GM15510 (cell line): ENCODE measurements around the gene AGBL5.
A peak's percentile ranks its signal among the peaks of the same experiment; 100 is the strongest.

Source experiments
- POLR2A ChIP-seq: IDR thresholded peaks from 3 replicates; pipeline ENCODE4 v1.6.1; 2011; ENCODE audit warnings: borderline replicate concordance; ENCODE audit not compliant: insufficient read length; ENCODE audit errors: extremely low read depth

AGBL5 gene

GRCh38 chr2:27085062-27085672 lies 33.7 kb downstream of the AGBL5 start:
- no peak for TF ChIP-seq POLR2A

DNA sequence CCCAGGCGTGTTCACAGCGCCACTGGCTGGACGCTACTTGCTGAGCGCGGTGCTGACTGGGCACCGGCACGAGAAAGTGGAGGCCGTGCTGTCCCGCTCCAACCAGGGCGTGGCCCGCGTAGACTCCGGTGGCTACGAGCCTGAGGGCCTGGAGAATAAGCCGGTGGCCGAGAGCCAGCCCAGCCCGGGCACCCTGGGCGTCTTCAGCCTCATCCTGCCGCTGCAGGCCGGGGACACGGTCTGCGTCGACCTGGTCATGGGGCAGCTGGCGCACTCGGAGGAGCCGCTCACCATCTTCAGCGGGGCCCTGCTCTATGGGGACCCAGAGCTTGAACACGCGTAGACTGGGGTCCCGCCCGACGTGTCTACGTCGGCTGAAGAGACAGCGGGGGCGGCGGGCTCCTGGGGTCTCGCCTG lies 34.2 kb downstream of the AGBL5 start:
- TF ChIP-seq POLR2A: peak; percentile 36

DNA sequence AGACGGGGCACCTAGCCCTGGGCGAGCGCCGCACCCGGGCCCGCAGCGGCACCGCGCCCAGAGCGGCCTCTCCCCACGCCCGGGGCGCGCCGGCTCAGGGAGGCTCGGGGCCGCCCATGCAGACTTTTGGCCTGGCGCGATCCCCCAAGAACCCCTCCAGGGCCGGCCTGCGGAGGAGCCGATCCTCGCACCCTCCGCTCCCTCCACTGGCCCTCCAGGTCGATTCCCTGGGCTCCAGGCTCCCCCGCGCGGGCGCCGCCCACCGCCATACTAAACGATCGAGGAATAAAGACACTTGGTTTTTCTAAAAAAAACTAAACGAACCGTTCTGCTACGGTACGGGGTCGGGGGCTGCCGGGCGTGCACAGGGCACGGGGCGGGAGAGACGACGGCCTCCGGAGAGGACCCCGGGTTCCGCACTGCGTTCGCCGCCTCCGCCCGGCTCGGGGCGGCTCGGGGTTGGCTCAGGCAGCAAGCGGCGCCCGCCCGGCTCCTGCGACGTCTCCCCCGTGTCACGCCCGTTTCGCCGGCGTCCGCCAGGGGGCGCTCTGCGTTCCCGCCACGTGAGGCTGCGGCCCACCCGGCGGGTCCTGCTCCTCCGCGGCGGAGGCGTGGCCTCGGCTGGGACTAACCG lies 34.7 kb downstream of the AGBL5 start:
- peak; percentile 65 for TF ChIP-seq POLR2A

GRCh38 chr2:27086724-27087593 lies 35.5 kb downstream of the AGBL5 start, which contains the start of gene KHK:
Gene KHK (plus strand): TSS chr2:27086772. CDS start chr2:27087260, 488 bp downstream.
- TF ChIP-seq POLR2A: peak; percentile 32

DNA sequence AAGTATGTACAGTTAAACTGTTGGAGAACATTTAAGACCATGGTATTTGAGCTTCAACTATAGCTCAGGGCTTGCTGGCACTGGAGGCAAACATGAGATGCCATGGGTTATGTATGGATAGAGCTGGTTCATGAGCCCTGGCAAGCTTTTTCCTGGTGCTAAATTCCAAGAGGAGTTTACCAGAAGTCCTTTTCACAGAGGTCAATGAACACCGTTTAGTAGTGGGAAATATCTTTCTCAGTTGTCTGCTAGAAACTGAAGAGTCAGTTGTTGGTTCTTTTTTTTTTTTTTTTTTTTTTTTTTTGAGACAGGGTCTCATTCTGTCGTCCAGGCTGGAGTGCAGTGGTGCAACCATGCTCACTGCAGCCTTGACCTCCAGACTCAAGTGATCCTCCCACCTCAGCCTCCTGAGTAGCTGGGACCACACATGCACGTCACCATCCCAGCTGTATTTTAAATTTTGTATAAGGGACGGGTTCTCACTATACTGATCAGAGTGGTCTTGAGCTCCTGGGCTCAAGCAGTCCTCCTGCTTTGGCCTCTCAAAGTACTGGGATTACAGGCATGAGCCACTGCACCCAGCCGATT lies 36.4 kb downstream of the AGBL5 start:
- no peak for TF ChIP-seq POLR2A

DNA sequence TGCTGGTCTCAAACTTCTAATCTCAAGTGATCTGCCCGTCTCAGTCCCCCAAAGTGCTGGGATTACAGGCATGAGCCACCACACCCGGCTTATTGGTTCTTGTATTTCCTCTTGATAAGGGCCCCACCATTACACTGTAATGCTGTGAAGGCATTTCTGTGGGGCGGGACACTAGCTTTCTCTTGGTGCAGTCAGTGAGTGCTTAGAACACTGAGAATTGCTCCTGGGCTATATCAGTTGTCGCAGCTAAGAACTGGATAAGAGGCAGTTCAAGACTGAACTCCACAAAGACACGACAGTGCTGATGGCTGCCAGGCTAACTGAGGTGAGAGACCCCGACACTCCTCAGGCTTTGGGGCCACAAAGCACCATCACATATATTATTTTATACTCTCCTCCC lies 37.2 kb downstream of the AGBL5 start:
- TF ChIP-seq POLR2A: no peak

DNA sequence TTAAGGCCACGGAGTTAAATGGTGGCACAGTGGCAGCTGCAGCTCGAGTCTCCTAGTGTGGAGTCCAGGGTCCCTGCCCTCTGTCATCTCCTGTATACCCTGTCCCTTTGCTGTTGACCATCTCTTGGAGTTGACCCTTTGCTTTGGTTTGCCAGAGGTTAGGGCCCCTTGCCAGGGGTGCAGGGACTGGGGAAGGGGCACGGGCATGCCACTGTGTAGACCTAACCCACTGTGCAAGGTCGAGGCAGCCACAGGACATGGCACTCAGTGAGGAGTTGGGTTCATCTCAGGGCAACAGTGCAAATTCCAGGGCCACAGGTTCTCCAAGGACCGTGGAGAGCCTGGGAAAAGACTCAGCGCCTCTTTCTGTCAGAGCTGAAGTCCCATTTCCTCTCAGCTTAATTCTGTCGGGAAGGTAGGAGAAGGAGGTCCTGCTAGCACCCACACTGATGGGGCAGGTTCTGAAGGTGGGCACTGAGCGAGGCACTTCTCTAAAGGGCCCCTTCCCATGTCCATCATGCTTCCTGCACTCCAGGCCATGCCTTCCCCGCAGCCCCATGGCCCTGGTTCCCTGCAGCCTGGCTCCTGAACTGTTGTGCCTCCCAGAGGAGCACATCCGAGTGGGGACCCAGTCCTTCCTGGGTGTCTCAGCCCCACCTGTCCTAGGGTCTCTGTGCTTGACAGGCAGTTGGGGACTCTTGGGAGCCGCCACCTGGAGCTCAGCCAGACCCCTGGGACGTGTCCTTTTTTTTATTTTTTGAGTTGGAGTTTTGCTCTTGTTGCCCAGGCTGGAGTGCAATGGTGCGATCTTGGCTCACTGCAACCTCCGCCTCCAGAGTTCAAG lies 37.9 kb downstream of the AGBL5 start:
- no peak for TF ChIP-seq POLR2A

GRCh38 chr2:27091746-27092695 lies 40.6 kb downstream of the AGBL5 start:
- TF ChIP-seq POLR2A: no peak

DNA sequence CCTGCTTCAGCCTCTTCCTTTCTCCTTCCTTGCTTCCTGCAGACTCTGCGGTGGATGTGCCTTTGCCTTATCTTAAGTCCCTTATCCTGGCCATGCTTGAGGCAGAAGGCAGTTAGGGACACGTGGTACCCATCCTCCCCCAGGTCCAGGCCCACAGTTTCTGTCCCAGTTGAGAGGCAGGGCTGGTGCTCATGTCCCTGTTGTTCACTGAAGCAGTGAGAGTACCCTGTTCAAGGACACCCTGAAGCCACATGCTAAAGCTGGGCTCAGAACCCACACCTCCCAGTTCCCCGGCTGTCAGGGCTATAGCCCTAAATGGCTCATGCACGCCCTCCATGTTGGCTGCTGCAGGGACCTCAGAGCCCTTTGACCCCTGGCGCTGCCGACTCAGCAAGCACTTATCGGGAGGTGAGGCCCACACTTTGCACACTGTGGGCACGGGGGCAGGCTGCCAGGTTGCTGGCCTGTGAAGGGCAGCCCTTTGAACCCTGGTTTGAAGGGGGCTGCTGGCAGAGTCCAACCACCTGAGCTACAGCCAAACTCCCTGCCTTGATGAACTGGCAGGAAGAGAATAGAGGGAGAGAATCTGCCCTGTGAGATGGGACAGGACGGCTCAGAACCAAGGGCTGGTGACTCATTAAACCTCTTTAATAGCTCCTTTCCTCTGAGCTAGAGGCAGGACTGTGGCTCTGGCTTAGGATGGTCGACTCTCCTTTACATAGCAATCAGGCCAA lies 41.4 kb downstream of the AGBL5 start:
- TF ChIP-seq POLR2A: no peak

- no peak for TF ChIP-seq POLR2A
These were observed 42.2 kb downstream of the AGBL5 start for GRCh38 chr2:27093430-27094352.

DNA sequence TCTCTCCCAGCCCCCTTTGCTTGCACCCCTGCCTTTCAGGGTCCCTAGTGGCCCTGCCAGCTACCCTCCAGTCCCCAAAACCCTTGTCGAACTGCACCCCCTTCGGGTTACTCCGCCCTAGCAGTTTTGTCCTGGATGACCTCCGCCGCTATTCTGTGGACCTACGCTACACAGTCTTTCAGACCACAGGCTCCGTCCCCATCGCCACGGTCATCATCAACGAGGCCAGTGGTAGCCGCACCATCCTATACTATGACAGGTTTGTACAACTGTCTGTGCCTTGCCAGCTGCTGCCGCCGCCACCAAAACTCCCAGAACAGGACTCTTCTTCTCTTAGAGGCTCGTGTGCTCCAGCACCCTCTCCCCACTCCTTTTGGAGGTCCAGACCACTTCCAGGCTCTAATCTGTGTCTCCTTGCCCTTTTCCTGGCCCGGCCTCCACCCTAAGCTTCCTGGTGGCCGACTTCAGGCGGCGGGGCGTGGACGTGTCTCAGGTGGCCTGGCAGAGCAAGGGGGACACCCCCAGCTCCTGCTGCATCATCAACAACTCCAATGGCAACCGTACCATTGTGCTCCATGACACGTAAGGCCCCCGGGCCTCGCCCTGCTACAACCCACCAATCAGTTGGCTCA lies 43.0 kb downstream of the AGBL5 start:
- TF ChIP-seq POLR2A: no peak
